Amygdala (tissue), 56 donors: Measurements from ENCODE around the gene ACBD6.
"Not testable (repeated sequence)": the region's sequence is repeated elsewhere in the genome, so short reads cannot be mapped to it uniquely, and the experiment has no call there.

Experiments
- DNase-seq, 56 donors: peaks; one replicate each; lab custom pipeline; 2025; lab: John Stamatoyannopoulos, UW

ACBD6 gene

DNA sequence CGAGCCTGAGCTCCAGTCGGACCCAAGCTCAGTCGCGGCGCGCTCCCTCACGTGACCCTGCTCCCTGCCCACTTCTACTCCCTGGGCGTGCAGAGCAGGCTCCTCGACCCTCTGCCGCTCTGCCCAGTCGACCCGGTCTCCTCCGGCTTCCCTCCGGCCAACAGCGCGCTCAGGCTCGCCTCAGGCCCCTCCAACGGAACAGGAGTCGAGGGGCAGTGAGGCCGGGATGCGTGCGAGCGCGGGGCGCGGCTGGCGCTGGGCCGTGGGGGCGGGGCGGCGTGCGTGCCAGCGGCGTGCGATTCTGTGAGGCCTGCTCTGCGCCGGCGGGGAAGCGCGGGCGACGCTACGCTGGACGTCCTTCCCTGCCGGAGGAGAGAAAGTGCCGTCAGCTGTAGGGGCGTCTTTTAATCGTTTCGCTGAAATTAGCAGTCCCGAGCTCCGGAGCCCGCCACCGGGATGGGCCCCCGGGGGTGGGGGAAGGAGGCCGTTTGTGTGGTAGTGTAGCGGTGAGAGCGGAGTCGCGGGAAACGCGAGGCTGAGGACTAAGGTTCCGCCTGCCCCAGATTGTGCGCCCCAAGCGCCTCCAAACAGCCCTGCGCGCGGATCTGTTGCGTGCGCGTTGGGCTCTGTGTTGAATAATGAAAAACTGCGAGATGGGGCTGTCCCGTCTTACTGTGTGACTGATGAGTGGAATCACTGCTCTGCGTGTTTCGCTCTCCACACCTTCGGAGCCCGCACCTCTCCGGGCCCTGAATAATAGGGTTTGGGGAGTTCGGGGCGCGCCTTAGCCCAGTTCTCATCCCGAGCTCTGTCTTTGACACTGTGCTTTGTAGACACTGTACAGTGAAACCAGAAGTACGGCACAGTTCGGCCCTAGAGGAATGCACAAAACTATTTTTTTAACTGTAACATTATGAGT, at the start of gene ACBD6:
ACBD6 (minus strand) TSS at position 217 of the 919 bp plus-strand sequence. CDS start 311 bp downstream, outside the sequence.
- DNase-seq = peak; percentile 33 to 95 (median 80)

DNA sequence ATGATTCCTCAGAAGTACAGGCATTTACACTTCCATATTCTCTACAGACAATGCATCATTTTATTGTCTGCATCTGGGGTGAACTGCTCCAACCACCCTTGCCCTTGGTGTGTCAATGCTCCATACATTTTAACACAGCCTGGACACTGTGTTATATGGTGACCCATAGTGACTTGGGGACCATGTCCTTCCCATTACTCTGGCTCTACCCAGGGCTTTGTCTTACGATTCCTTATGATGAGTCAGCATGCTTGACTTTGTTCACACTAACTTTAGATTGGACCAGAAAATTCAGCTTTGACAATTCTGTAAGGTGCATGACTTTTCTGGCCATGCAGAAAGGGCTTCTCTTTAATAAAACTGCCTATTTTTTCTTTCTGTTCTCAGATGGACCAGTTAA, 49.6 kb upstream of the ACBD6 start:
- DNase-seq = no peak

DNA sequence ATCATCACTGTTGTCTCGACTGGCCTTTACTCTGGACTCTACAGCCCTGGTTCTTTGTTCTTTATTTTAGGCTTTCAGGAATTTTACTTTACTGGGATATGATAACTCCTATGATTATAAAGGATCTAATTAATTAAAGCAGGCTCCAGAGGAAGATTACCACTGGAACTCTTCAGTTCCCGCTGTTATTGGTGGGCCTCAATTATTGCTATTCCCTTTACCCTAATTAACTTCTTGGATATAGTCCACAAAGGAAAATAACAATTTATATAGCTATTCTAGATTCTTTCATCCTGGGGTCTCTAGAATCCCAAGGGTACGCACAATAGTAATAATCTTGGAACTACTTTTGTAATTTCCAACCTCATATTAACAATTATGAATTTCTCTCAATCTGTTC, 47.9 kb upstream of the ACBD6 start:
- DNase-seq = no peak

GRCh38 chr1:180549770-180550169, 47.4 kb upstream of the ACBD6 start:
- not testable (repeated sequence) for DNase-seq

GRCh38 chr1:180548686-180549317, 46.4 kb upstream of the ACBD6 start:
- DNase-seq = no peak

DNA sequence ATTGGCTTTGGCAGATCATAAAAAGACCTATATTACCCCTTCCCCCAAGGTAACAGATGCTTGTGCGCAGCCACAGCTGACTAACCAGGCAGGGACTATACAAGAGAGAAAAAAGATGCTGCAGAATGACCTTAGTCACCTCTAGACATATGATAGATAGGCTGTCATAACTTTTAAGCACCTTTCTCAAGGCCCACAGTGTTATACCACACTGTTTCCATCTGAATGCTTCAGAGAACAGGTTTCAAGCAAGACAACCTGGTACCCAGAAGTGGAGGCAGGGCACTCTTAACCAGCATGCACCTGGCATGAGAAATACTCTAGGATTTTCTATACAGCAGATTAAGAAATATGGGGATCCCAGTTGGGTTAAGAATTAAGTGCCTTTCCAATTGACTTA, 43.6 kb upstream of the ACBD6 start:
- DNase-seq = no peak

DNA sequence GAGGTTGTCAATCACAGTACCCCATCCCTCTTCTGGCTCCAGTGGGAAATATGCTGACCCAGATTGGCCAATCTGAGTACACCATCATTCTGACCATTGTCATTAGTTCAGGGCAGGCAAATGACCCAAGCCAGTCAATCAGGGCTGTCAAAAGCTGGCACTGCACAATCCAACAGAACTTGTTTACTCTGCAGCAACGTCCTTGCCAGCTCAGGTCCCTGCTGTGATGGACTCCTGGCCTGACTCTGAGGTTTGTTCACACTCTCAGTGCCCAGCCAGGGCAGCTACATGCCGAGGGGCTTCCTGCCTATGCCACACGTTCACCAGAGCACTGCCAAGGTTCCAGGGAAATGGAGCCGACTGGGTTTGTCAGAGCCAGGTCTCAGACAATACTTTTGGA, 41.7 kb upstream of the ACBD6 start:
- DNase-seq = no peak

GRCh38 chr1:180542838-180543145, 40.4 kb upstream of the ACBD6 start:
- DNase-seq = no peak

GRCh38 chr1:180542113-180542837, 39.9 kb upstream of the ACBD6 start:
- no peak for DNase-seq

- no peak for DNase-seq
These were observed 38.6 kb upstream of the ACBD6 start for GRCh38 chr1:180540697-180541594.

DNA sequence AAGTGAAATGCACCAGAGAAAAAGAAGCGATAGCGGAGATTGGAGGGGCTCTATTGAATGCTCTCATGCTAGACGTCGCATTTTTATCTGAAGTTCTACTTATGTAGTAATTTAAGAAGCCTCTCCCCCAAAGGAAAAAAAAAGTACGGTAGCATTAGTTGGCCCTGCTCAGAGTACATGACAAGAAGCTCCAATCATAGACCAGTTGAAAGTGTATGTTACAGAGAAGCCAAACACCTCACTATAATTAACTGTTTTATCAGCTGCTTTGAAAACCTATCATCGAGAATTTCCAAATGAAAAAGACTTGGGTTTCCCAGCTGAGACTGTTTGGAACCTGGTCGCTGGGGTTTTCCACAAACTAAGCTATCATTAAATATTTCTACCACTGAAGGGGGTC, 36.8 kb upstream of the ACBD6 start:
- DNase-seq = no peak

DNA sequence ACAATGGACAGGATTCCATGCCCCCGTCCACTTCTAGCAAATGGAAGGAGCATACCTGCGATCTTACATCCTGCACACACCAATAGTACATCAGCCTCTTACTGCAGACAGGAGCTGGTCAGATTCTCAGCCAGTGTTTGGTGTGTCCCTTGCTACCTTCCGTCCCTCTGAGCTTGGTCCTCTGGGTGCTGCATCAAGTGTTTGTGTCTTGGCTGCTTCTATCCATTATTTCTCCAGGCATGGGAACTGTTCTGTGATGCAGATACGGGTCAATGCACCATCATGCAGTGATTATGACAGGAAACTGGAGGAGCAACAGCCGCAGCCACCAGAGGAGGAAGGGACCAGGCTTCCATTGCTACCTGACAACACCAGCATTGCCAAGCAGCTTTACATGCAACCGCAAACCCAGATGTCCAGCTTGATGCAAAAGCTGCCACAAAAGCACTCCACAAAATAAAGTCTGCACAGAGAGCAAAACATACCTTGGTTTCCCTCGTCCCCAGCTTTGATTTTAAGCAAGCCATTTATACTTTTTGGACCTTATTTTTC, 34.5 kb upstream of the ACBD6 start:
- no peak for DNase-seq

- DNase-seq = no peak
These were observed 33.1 kb upstream of the ACBD6 start for GRCh38 chr1:180535418-180535999.

DNA sequence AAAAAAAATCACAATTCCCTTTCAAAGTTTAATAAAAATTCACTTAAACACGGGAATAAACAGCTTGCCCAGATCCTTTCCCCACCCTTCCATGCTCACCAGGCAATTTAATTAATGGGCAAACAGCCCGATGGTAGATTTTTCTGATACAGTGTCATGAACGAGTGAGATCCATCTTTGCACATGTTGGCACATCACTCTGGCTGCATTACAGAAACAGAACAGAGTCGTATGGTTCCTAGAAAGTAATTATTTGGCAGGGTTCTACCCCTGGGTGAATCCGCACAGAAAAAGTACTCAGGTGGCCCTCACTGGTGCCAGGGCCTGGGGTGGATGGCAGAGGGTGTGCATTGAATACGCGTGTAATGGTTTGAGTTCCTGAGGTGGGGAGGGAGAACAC, 31.8 kb upstream of the ACBD6 start:
- no peak for DNase-seq

DNA sequence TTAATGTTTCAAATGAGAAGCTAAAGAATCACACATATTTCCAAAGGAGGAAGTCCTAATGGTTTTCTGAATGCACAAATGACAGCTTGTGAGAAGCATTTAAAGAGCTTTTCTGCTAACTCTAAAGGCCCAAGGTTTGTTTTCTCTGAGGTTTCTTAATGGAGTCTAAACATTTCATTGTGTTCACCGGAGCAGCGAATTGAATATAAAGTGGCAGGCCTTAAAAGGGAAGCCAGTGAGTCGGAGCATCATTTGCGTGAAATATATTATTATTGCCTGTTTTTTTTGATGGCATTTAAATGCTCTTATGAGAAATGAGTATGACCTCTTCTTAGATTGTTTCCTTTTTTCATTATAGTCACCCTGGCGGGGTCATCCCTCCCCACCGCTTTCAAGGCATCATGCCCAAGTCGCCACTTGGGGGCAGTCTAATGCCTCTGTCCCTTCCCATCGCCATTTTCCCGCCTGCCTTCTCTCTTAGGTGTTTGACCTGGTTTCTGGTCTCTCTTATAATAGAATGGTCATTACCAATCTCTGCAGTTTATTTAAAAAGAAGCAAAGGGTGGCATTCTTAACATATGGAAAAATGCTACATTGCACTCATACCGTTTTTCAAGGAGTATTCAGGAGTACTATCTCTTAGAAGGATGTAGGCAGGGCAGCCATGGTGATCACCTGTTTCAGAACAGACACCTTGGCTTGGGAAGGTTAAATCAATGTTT, 31.1 kb upstream of the ACBD6 start:
- peak in 41 of 56 donors; percentile 3 to 72 (median 27) for DNase-seq

DNA sequence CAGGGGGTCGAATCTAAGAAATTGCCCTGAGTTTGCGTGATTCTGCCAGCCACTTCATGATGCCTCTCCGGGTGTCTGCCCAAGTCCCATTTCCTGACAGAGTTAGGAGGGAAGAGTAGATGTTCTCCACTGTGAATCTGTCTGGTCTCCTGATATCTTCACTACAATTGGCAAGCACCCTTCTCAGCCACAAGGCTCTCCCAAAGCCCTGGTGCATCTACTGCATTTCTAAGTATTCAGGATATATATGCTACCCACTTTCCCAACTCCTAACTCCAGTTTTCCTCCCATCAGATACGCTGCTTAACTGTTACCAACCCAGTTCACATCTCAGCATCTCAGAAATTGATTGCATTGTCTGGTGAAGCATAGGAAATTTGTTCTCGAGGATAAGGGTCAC, 30.5 kb upstream of the ACBD6 start:
- DNase-seq = no peak

GRCh38 chr1:180530501-180530900, 28.1 kb upstream of the ACBD6 start:
- DNase-seq = no peak

DNA sequence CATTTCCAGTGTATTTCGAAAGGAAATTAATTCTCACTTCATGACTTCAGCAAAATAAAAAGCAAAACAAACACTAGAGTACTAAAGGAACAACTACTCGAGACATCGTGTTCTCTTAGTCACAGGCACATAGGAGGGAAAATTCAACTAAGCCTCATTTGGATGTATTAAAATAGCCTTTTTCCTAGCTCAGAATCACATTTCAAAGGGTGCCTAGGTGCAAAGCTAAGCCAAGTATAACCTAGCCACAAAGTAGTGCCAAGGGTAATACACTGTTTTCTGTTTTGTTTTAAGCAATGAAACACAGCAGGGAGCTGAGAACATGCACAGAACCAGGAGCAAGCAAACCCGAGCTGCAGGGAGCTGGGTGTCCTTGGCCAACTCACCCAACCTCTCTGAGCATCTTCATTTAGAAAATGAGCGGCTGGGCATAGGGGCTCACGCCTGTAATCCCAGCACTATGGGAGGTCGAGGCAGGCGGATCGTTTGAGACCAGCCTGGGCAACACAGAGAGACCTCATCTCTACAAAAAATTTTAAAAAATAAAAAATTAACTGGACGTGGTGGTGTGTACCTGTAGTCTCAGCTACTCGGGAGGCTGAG, 26.6 kb upstream of the ACBD6 start:
- DNase-seq = no peak
